K562 (cell line): ENCODE measurements around the gene MUSTN1. TPM values are rescaled to one million over a fixed set of nuclear protein-coding genes. Genes with fewer than 3 reads are reported as not detected.

Experiments
- ATAC-seq: fragments of 200-7000 bp; cut with Tn5 transposase; 3 replicates; pipeline ENCODE4 v1.9.1; 2020; ENCODE audit warnings: moderate library complexity
- BruUV-seq: library from RNA; stranded (reverse); fragments of 400-500 nt; replicated peaks from 2 replicates; lab custom pipeline; 2021; lab: Mats Ljungman, UMichigan
- CTCF ChIA-PET: fragments of 300-600 bp; formaldehyde crosslinking; extraction: SDS; loops from one replicate; lab custom pipeline; 2021; ENCODE audit warnings: low intra/inter-chr PET ratio; lab: Yijun Ruan, JAX
- POLR2A ChIA-PET: fragments of 300-600, 350-650 bp; sonication (Branson Sonifier 250); formaldehyde crosslinking; extraction: SDS; loops from one replicate; lab custom pipeline; 2021; ENCODE audit warnings: antibody characterized with exemption, inconsistent platforms; lab: Yijun Ruan, JAX
- DNase-seq, 4 experiments: peaks; one replicate each; pipeline versions ENCODE4 v3.0.0 to v3.0.0-alpha.2; 2011 to 2018; ENCODE audit warnings: low spot score in 3 of 4, mixed read lengths in 3 of 4; ENCODE audit errors: extremely low read depth in 1 of 4
- FAIRE-seq: peaks from 2 replicates; lab custom pipeline; 2011; peaks lifted over from hg19 to GRCh38; lab: Jason Lieb, UNC
- H2AFZ ChIP-seq: 2 replicates; pipeline ENCODE4 v1.6.0; 2011; ENCODE audit warnings: low read depth, low read length, control low read depth, inconsistent platforms
- H3K27ac ChIP-seq: fragments of 200-600 bp; 3 replicates; pipeline ENCODE4 v1.8.0; 2011; ENCODE audit warnings: low read depth, mild to moderate bottlenecking, control low read depth, inconsistent platforms, low read length, moderate library complexity, mixed read lengths; ENCODE audit errors: extremely low read depth
- H3K27me3 ChIP-seq, 2 experiments: fragments of 300-600 bp in 1 of 2; 2 replicates in 1 of 2; 3 replicates in 1 of 2; pipeline versions ENCODE4 v1.6.0 to v1.8.0; 2011; ENCODE audit warnings: inconsistent platforms in 2 of 2, low read length in 2 of 2, mild to moderate bottlenecking in 1 of 2, mixed read lengths in 1 of 2, moderate library complexity in 1 of 2; ENCODE audit not compliant: control insufficient read depth in 2 of 2, insufficient read depth in 2 of 2
- H3K36me3 ChIP-seq: fragments of 300-600 bp; 3 replicates; pipeline ENCODE4 v1.8.0; 2011; ENCODE audit warnings: mild to moderate bottlenecking, low read length, inconsistent platforms; ENCODE audit not compliant: control insufficient read depth, insufficient read depth
- H3K4me1 ChIP-seq, 2 experiments: fragments of 200-600 bp in 1 of 2; replicated peaks in 1 of 2; 2 replicates in 1 of 2; 3 replicates in 1 of 2; pipeline versions ENCODE4 v1.5.1 to v1.8.0; 2011; ENCODE audit warnings: inconsistent platforms in 2 of 2, low read length in 2 of 2, mild to moderate bottlenecking in 1 of 2, mixed read lengths in 1 of 2, moderate library complexity in 1 of 2; ENCODE audit not compliant: control insufficient read depth in 2 of 2, insufficient read depth in 2 of 2
- H3K4me2 ChIP-seq: 2 replicates; pipeline ENCODE4 v1.6.1; 2011; ENCODE audit warnings: low read length, control low read depth, inconsistent platforms, mixed read lengths; ENCODE audit not compliant: insufficient read depth
- H3K4me3 ChIP-seq: fragments of 200-600 bp; sonication (generic), shearing (Covaris generic); 2 replicates; pipeline ENCODE4 v1.5.1; 2016; ENCODE audit warnings: control low read depth, inconsistent platforms
- H3K79me2 ChIP-seq: fragments of 200-600 bp; 3 replicates; pipeline ENCODE4 v1.8.0; 2011; ENCODE audit warnings: low read length, inconsistent platforms; ENCODE audit not compliant: control insufficient read depth, insufficient read depth
- H3K9ac ChIP-seq, 2 experiments: 2 replicates each; pipeline versions ENCODE4 v1.6.0 to v1.6.1; 2011; ENCODE audit warnings: low read depth in 2 of 2, low read length in 2 of 2, control low read depth in 1 of 2, inconsistent platforms in 1 of 2, mild to moderate bottlenecking in 1 of 2, mixed read lengths in 1 of 2; ENCODE audit not compliant: insufficient read depth in 1 of 2
- H3K9me1 ChIP-seq: one replicate; pipeline ENCODE4 v1.6.0; 2011; ENCODE audit warnings: inconsistent platforms, mild to moderate bottlenecking, low read length, moderate library complexity; ENCODE audit not compliant: control insufficient read depth, insufficient read depth
- H3K9me3 ChIP-seq: replicated peaks from 2 replicates; pipeline ENCODE4 v1.5.1; 2011; ENCODE audit warnings: low read depth, low read length, inconsistent platforms; ENCODE audit not compliant: control insufficient read depth, insufficient read depth
- H4K20me1 ChIP-seq: replicated peaks from 2 replicates; pipeline ENCODE4 v1.6.1; 2011; ENCODE audit warnings: low read length, inconsistent platforms, mixed read lengths; ENCODE audit not compliant: control insufficient read depth, insufficient read depth
- JUNB ChIP-seq: fragments of 450-650 bp; formaldehyde crosslinking; conservative IDR thresholded peaks from 2 replicates; pipeline ENCODE4 v1.4.0; 2020; ENCODE audit warnings: mild to moderate bottlenecking
- MIER1 ChIP-seq: fragments of 450-650 bp; IDR thresholded peaks from 2 replicates; pipeline ENCODE4 v1.6.1; 2016; ENCODE audit warnings: antibody characterized with exemption, mild to moderate bottlenecking, low read depth
- PML ChIP-seq: IDR thresholded peaks from 2 replicates; pipeline ENCODE4 v1.6.1; 2012; ENCODE audit warnings: low read length, inconsistent platforms
- ZBTB8A ChIP-seq: fragments of 450-650 bp; IDR thresholded peaks from 2 replicates; pipeline ENCODE4 v1.6.1; 2018; ENCODE audit warnings: mild to moderate bottlenecking, moderate library complexity; ENCODE audit not compliant: partially characterized antibody
- ZEB2 ChIP-seq: fragments of 450-650 bp; IDR thresholded peaks from 2 replicates; pipeline ENCODE4 v1.6.1; 2016
- ZNF263 ChIP-seq: sonication (generic); formaldehyde crosslinking; IDR thresholded peaks from 2 replicates; pipeline ENCODE4 v1.8.0; 2022; ENCODE audit warnings: mild to moderate bottlenecking, missing genetic modification reagents, borderline replicate concordance
- ZNF551 ChIP-seq: fragments of 250-450 bp; sonication (Bioruptor Pico); IDR thresholded peaks from 2 replicates; pipeline ENCODE4 v1.5.0; 2021; ENCODE audit warnings: mild to moderate bottlenecking, moderate library complexity
- WGBS: fragments of 100-300 bp; shearing (Covaris generic); methylation state at CpG from one replicate; pipeline ENCODE4 v1.1.6; 2016; ENCODE audit warnings: low coverage, mixed read lengths; ENCODE audit not compliant: insufficient coverage; ENCODE audit errors: missing lambda C conversion rate; 5-methylcytosine and 5-hydroxymethylcytosine counted together
- in situ Hi-C: fragments of 300-500 bp; cut with MboI; formaldehyde crosslinking; loops from 4 replicates; pipeline ENCODE4 v1.15.0; 2018; ENCODE audit warnings: inconsistent platforms, mixed read lengths
- intact Hi-C: fragments of 100-400 bp; cut with micrococcal nuclease; formaldehyde crosslinking; loops from 2 replicates; pipeline ENCODE4 v1.14.2; 2022
- polyA plus RNA-seq, 8 experiments: library from polyadenylated mRNA; depleted of rRNA in 4 of 8; stranded (reverse) in 5 of 8; unstranded in 3 of 8; fragments of >200 nt; fragmentation: Nextera tagmentation in 2 of 8; fragmentation: Illumina TruSeq in 1 of 8; extraction: Ambion mirVana in 2 of 8; extraction: Trizol in 1 of 8; gene quantifications; 2 replicates each; pipeline versions ENCODE4 v1.2.1 to v1.2.3, GENCODE V29; 2011 to 2014; ENCODE audit warnings: inconsistent platforms in 1 of 8, missing spikeins in 1 of 8
- total RNA-seq, 7 experiments: library from RNA; depleted of rRNA in 6 of 7; stranded (reverse); fragments of >200 nt in 6 of 7; fragmentation: Illumina TruSeq in 2 of 7; extraction: Trizol in 2 of 7; gene quantifications; 2 replicates each; pipeline versions ENCODE4 v1.2.1 to v1.2.3, GENCODE V29; 2011 to 2021; ENCODE audit warnings: low replicate concordance in 1 of 7
- TF ChIP-seq, protein P1 (sequence below): fragments of 450-650 bp; formaldehyde crosslinking; IDR thresholded peaks from 2 replicates; pipeline ENCODE4 v1.4.0; 2020; ENCODE audit warnings: mild to moderate bottlenecking
- TF ChIP-seq, protein P2 (sequence below): fragments of 250-450 bp; sonication (Bioruptor Pico); IDR thresholded peaks from 2 replicates; pipeline ENCODE4 v1.4.0; 2020; ENCODE audit warnings: borderline replicate concordance
- TF ChIP-seq, protein P3 (sequence below), 2 experiments: fragments of 450-650 bp; formaldehyde crosslinking in 1 of 2; IDR thresholded peaks; 2 replicates each; pipeline versions ENCODE4 v1.4.0 to v1.6.1; 2014 to 2020; ENCODE audit warnings: mild to moderate bottlenecking in 2 of 2, borderline replicate concordance in 1 of 2, low read depth in 1 of 2

Gene MUSTN1
- total and polyA plus RNA-seq, 9 of the 15 experiments (the other 6 are each of a cell fraction or from before 2014, with no cell fraction given), result 0.15 to 0.78 (median 0.44) TPM; not detected in 4

DNA sequence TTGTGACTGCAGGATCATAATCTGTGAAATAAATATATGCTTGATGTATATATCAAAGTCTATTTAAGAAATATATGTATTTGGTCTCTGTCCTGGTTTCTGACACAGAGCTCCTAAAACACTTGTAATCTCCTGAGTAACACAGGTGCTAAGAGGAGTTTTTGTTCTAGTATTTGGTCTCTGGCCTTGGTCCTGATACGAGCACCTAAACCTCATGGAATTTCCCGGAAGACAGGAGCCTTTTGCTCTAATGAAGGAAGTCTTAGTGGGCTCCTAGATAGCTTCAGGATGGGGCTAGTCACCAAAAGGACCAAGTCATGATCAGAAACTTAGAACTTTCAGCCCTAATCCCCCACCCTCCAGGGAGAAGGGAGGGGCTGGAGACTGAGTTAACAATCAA lies 19.2 kb upstream of the MUSTN1 start (continued):
- no peak for TF ChIP-seq ZBTB8A
- TF ChIP-seq, protein P1, sequence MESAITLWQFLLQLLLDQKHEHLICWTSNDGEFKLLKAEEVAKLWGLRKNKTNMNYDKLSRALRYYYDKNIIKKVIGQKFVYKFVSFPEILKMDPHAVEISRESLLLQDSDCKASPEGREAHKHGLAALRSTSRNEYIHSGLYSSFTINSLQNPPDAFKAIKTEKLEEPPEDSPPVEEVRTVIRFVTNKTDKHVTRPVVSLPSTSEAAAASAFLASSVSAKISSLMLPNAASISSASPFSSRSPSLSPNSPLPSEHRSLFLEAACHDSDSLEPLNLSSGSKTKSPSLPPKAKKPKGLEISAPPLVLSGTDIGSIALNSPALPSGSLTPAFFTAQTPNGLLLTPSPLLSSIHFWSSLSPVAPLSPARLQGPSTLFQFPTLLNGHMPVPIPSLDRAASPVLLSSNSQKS (CRISPR knock-in tag), result no peak
- TF ChIP-seq PML, result no peak
- 0 out of 2 replicates have a peak, but pooled peaks have one; percentile 27 for TF ChIP-seq MIER1
- no peak for TF ChIP-seq JUNB (CRISPR knock-in tag)
- no peak for TF ChIP-seq ZNF551
- TF ChIP-seq, protein P2, sequence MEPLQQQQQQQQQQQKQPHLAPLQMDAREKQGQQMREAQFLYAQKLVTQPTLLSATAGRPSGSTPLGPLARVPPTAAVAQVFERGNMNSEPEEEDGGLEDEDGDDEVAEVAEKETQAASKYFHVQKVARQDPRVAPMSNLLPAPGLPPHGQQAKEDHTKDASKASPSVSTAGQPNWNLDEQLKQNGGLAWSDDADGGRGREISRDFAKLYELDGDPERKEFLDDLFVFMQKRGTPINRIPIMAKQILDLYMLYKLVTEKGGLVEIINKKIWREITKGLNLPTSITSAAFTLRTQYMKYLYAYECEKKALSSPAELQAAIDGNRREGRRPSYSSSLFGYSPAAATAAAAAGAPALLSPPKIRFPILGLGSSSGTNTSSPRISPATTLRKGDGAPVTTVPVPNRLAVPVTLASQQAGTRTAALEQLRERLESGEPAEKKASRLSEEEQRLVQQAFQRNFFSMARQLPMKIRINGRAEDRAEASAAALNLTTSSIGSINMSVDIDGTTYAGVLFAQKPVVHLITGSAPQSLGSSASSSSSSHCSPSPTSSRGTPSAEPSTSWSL (CRISPR knock-in tag), result no peak

DNA sequence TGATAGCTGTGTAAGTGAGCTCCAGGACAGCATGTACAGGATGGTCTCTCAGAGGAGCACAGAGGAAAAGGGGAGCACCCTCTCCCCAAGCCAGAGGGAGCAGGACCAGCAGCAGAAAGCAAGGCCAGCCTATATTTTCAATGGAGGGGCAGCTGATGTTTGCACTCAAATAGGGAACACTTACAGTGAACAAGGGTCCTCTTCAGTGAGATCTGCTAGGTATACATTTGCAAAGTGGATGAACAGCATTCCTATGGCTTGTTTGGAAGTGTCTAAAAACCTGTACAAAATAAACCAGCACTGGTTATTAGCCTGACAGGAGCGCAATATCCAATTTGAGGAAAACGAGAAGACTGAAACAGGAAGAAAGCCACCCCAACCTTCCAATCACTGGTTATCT lies 17.6 kb upstream of the MUSTN1 start:
- TF ChIP-seq ZEB2 (no peak), ZNF263 (CRISPR knock-in tag) (peak; percentile 23; the same call in 1 of the 2 replicates)
- TF ChIP-seq, protein P3, sequence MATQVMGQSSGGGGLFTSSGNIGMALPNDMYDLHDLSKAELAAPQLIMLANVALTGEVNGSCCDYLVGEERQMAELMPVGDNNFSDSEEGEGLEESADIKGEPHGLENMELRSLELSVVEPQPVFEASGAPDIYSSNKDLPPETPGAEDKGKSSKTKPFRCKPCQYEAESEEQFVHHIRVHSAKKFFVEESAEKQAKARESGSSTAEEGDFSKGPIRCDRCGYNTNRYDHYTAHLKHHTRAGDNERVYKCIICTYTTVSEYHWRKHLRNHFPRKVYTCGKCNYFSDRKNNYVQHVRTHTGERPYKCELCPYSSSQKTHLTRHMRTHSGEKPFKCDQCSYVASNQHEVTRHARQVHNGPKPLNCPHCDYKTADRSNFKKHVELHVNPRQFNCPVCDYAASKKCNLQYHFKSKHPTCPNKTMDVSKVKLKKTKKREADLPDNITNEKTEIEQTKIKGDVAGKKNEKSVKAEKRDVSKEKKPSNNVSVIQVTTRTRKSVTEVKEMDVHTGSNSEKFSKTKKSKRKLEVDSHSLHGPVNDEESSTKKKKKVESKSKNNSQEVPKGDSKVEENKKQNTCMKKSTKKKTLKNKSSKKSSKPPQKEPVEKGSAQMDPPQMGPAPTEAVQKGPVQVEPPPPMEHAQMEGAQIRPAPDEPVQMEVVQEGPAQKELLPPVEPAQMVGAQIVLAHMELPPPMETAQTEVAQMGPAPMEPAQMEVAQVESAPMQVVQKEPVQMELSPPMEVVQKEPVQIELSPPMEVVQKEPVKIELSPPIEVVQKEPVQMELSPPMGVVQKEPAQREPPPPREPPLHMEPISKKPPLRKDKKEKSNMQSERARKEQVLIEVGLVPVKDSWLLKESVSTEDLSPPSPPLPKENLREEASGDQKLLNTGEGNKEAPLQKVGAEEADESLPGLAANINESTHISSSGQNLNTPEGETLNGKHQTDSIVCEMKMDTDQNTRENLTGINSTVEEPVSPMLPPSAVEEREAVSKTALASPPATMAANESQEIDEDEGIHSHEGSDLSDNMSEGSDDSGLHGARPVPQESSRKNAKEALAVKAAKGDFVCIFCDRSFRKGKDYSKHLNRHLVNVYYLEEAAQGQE (IDR thresholded peaks at IDR 0.05; ENCODE audit: borderline replicate concordance), result no peak
- TF ChIP-seq, protein P3 (CRISPR knock-in tag; IDR thresholded peaks at IDR 0.05; ENCODE audit: low read depth), result no peak
- ChIA-PET CTCF (interaction anchor here (1.0 kb wide), 1 partner anchor 220 kb away, joined by 3 read pairs; no protein-coding TSS in a partner anchor), POLR2A (no interaction called here)
- H2AFZ ChIP-seq, result no peak overlapping the region
- H3K79me2 ChIP-seq, result no peaks in the 10 kb centered on the region
- H3K27me3 ChIP-seq, result no peaks in the 10 kb centered on the region
- no peak overlapping the region for H3K9ac ChIP-seq
- no peak for ATAC-seq
- no TSS peak for BruUV-seq
- H4K20me1 ChIP-seq, result 0 out of 2 replicates have a peak, but pooled peaks cover 7% of the 10 kb centered on the region
- intact Hi-C loops, result loop anchor here (5.0 kb wide), 1 partner anchor 260 kb away; no protein-coding TSS in a partner anchor
- H3K9me3 ChIP-seq, result no peaks in the 10 kb centered on the region
- no peak for DNase-seq
- H3K27ac ChIP-seq, result no peak overlapping the region
- H3K9me1 ChIP-seq, result no peaks in the 10 kb centered on the region
- WGBS, result 30% methylated on average over 1 of the region's 2 CpGs
- FAIRE-seq, result no peak
- in situ Hi-C loops, result no loop called here
- no peaks in the 10 kb centered on the region; a peak in 1 of 5 replicates for H3K4me1 ChIP-seq
- peaks cover 6% of the 10 kb centered on the region; the same call in 1 of the 3 replicates for H3K36me3 ChIP-seq
- no peak overlapping the region for H3K4me2 ChIP-seq
- H3K4me3 ChIP-seq, result no peak overlapping the region
